ENCODE measurements around the gene ZNF407.

Gene ZNF407

DNA sequence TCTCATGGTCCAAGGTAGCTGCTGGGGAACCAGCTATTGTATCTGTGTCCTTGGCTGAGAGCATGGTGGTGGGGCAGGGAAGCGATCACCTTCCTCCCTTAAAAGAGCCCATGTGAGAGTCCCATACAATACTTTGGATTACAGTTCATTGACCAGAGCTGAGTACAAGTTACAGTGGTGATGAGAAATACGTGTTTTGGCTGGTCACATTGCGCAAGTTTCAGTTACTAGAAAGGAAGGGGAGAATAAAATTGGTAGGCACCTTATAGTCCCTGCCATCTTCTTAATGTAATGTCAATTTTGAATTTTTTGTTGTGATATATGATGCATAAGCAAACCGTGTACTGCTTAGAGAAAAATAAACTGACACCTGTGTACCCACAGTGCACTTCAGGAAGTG lies 67.7 kb downstream of the ZNF407 start:
- H3K27me3 ChIP-seq (ENCODE audit: low read length) = no peaks in the 10 kb centered on the region
- no peak overlapping the region for H3K4me3 ChIP-seq (ENCODE audit: insufficient read depth, low read length, poor library complexity, severe bottlenecking)
- H3K79me2 ChIP-seq (ENCODE audit: insufficient read depth, low read length) = no peaks in the 10 kb centered on the region
- no peaks in the 10 kb centered on the region for H3K9me3 ChIP-seq (ENCODE audit: insufficient read depth, low read length)
- H2AFZ ChIP-seq (ENCODE audit: low read depth, low read length, severe bottlenecking) = no peak overlapping the region
- no peaks in the 10 kb centered on the region for H3K9me2 ChIP-seq (replicated peaks; ENCODE audit: insufficient read depth, low read length)
- H3K4me2 ChIP-seq (ENCODE audit: low read depth, low read length, poor library complexity, severe bottlenecking) = no peak overlapping the region
- no peak overlapping the region for H3K9ac ChIP-seq (ENCODE audit: low read length)
- H3K27ac ChIP-seq (ENCODE audit: low read depth, low read length) = no peak overlapping the region
- H3K36me3 ChIP-seq (ENCODE audit: low read length) = no peaks in the 10 kb centered on the region
- no peaks in the 10 kb centered on the region for H3F3A ChIP-seq (ENCODE audit: insufficient read depth)
- no peaks in the 10 kb centered on the region for H4K20me1 ChIP-seq (ENCODE audit: low read depth, low read length)
- TF ChIP-seq EZH2phosphoT487 (conservative IDR thresholded peaks at IDR 0.05; ENCODE audit: low read length) = no peak
- TF ChIP-seq, protein P1, sequence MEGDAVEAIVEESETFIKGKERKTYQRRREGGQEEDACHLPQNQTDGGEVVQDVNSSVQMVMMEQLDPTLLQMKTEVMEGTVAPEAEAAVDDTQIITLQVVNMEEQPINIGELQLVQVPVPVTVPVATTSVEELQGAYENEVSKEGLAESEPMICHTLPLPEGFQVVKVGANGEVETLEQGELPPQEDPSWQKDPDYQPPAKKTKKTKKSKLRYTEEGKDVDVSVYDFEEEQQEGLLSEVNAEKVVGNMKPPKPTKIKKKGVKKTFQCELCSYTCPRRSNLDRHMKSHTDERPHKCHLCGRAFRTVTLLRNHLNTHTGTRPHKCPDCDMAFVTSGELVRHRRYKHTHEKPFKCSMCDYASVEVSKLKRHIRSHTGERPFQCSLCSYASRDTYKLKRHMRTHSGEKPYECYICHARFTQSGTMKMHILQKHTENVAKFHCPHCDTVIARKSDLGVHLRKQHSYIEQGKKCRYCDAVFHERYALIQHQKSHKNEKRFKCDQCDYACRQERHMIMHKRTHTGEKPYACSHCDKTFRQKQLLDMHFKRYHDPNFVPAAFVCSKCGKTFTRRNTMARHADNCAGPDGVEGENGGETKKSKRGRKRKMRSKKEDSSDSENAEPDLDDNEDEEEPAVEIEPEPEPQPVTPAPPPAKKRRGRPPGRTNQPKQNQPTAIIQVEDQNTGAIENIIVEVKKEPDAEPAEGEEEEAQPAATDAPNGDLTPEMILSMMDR (IDR thresholded peaks at IDR 0.05; ENCODE audit: insufficient read depth, low read length, poor library complexity, severe bottlenecking) = no peak

DNA sequence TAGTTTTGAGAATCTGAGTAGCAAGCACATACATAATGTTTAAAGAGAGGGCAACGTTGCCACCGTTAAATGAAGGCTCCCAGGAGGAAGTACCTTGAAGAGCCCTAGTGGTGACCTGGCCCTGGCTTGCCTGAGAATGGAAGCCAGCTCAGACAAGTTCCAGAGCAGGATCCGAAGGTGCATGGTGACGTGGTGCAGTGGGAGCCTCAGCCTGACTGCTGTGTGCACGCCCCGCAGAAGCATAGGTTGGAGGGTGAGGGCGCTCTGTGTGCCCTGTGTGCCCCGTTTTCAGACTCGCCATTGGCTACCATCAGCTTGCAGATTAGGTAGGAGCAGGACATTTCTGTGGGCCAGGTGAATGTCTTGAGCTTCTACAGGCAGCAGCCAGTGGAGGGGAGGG lies 68.2 kb downstream of the ZNF407 start:
- no peaks in the 10 kb centered on the region for H3K9me2 ChIP-seq (replicated peaks; ENCODE audit: insufficient read depth, low read length)
- H2AFZ ChIP-seq (ENCODE audit: low read depth, low read length, severe bottlenecking) = no peak overlapping the region
- TF ChIP-seq EZH2phosphoT487 (conservative IDR thresholded peaks at IDR 0.05; ENCODE audit: low read length) = no peak
- TF ChIP-seq, protein P1 (IDR thresholded peaks at IDR 0.05; ENCODE audit: insufficient read depth, low read length, poor library complexity, severe bottlenecking) = no peak
- no peak overlapping the region for H3K4me2 ChIP-seq (ENCODE audit: low read depth, low read length, poor library complexity, severe bottlenecking)
- no peaks in the 10 kb centered on the region for H3K9me3 ChIP-seq (ENCODE audit: insufficient read depth, low read length)
- H3K36me3 ChIP-seq (ENCODE audit: low read length) = no peaks in the 10 kb centered on the region
- H3F3A ChIP-seq (ENCODE audit: insufficient read depth) = no peaks in the 10 kb centered on the region
- H4K20me1 ChIP-seq (ENCODE audit: low read depth, low read length) = no peaks in the 10 kb centered on the region
- no peaks in the 10 kb centered on the region for H3K27me3 ChIP-seq (ENCODE audit: low read length)
- no peak overlapping the region for H3K27ac ChIP-seq (ENCODE audit: low read depth, low read length)
- no peak overlapping the region for H3K9ac ChIP-seq (ENCODE audit: low read length)
- H3K79me2 ChIP-seq (ENCODE audit: insufficient read depth, low read length) = no peaks in the 10 kb centered on the region
- H3K4me3 ChIP-seq (ENCODE audit: insufficient read depth, low read length, poor library complexity, severe bottlenecking) = no peak overlapping the region

DNA sequence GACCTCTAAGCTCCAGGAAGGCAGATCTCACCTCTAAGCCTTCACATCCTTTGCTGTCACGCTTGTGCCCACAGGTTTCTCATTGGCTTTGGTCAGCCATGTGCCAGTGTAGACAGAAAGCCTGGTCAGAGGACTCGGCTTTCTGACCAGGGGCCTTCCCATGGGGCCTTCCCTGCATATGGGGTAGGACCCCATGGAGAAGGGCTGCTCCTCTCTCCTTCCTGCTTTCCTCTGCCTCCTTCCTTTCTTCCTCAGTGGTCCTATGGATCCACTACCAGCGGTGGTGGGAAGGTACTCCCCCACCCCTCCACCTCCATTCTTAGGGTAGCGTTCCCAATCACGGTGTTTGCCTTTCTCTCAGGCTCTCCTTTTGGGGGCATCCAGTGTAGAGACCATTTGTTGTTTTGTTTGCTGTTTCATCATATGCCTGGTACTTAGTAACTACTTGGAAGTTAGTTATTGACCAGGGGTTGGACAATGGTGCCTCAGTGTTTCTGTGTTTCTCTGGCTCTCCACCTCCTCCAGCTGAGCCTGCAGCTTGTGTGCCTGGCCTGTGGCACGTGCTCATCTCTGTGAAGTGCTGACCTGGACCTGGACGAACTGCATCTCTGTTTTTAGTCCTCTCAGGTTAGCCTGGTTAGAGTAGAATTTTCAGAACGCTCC lies 71.6 kb downstream of the ZNF407 start:
- Histone ChIP-seq H3K9me3 (ENCODE audit: insufficient read depth, low read length) (no peaks in the 10 kb centered on the region), H4K20me1 (ENCODE audit: low read depth, low read length) (no peaks in the 10 kb centered on the region), H3K4me2 (ENCODE audit: low read depth, low read length, poor library complexity, severe bottlenecking) (no peak overlapping the region), H3K9ac (ENCODE audit: low read length) (no peak overlapping the region), H3K9me2 (replicated peaks; ENCODE audit: insufficient read depth, low read length) (no peaks in the 10 kb centered on the region), H3F3A (ENCODE audit: insufficient read depth) (no peaks in the 10 kb centered on the region), H3K36me3 (ENCODE audit: low read length) (no peaks in the 10 kb centered on the region), H3K27ac (ENCODE audit: low read depth, low read length) (no peak overlapping the region), H3K4me3 (ENCODE audit: insufficient read depth, low read length, poor library complexity, severe bottlenecking) (no peak overlapping the region), H3K79me2 (ENCODE audit: insufficient read depth, low read length) (no peaks in the 10 kb centered on the region), H3K27me3 (ENCODE audit: low read length) (no peaks in the 10 kb centered on the region), H2AFZ (ENCODE audit: low read depth, low read length, severe bottlenecking) (no peak overlapping the region)
- TF ChIP-seq, protein P1 (IDR thresholded peaks at IDR 0.05; ENCODE audit: insufficient read depth, low read length, poor library complexity, severe bottlenecking) = no peak
- TF ChIP-seq EZH2phosphoT487 (conservative IDR thresholded peaks at IDR 0.05; ENCODE audit: low read length) = no peak
